SU-DHL-6 (cell line): ENCODE results near the gene NOP56.

Experiments used
- H2AFZ ChIP-seq: fragments of 200-600 bp; sonication (generic); 2 replicates; pipeline ENCODE4 v1.6.1; 2014; ENCODE audit warnings: low read depth, mild to moderate bottlenecking, moderate library complexity, mixed read lengths, antibody characterized with exemption, low read length; ENCODE audit not compliant: severe bottlenecking
- H3F3A ChIP-seq: fragments of 200-600 bp; shearing (Covaris generic); 2 replicates; pipeline ENCODE4 v1.6.0; 2016; ENCODE audit warnings: antibody characterized with exemption, mild to moderate bottlenecking; ENCODE audit not compliant: insufficient read depth
- H3K27ac ChIP-seq: fragments of 200-600 bp; sonication (generic); 2 replicates; pipeline ENCODE4 v1.5.1; 2016; ENCODE audit warnings: low read depth, mild to moderate bottlenecking, low read length, moderate library complexity, mixed read lengths
- H3K27me3 ChIP-seq: fragments of 200-600 bp; sonication (generic), shearing (Covaris generic); 2 replicates; pipeline ENCODE4 v1.6.0; 2014; ENCODE audit warnings: mild to moderate bottlenecking, low read length
- H3K36me3 ChIP-seq: fragments of 200-600 bp; sonication (generic); 2 replicates; pipeline ENCODE4 v1.6.1; 2014; ENCODE audit warnings: mild to moderate bottlenecking, low read length, mixed read lengths
- H3K4me2 ChIP-seq: fragments of 300-600, 200-600 bp; shearing (Covaris generic), sonication (generic); 2 replicates; pipeline ENCODE4 v1.6.0; 2014; ENCODE audit warnings: low read length, low read depth, mild to moderate bottlenecking; ENCODE audit not compliant: poor library complexity, severe bottlenecking
- H3K4me3 ChIP-seq: fragments of 200-600 bp; sonication (generic); 2 replicates; pipeline ENCODE4 v1.5.1; 2014; ENCODE audit warnings: antibody characterized with exemption, low read length, mild to moderate bottlenecking, mixed read lengths; ENCODE audit not compliant: insufficient read depth, poor library complexity, severe bottlenecking
- H3K79me2 ChIP-seq: fragments of 200-600 bp; sonication (generic); 2 replicates; pipeline ENCODE4 v1.6.1; 2014; ENCODE audit warnings: mild to moderate bottlenecking, low read length, moderate library complexity; ENCODE audit not compliant: insufficient read depth
- H3K9ac ChIP-seq: fragments of 200-600 bp; sonication (generic); 2 replicates; pipeline ENCODE4 v1.7.0; 2014; ENCODE audit warnings: mild to moderate bottlenecking, low read length
- H3K9me2 ChIP-seq: fragments of 200-600 bp; sonication (generic); replicated peaks from 2 replicates; pipeline ENCODE4 v1.6.1; 2014; ENCODE audit warnings: low read length; ENCODE audit not compliant: insufficient read depth
- H3K9me3 ChIP-seq: fragments of 200-600 bp; sonication (generic); 2 replicates; pipeline ENCODE4 v1.6.1; 2014; ENCODE audit warnings: low read length, mixed read lengths; ENCODE audit not compliant: insufficient read depth
- H4K20me1 ChIP-seq: fragments of 200-600 bp; sonication (generic); 2 replicates; pipeline ENCODE4 v1.6.1; 2014; ENCODE audit warnings: low read depth, mild to moderate bottlenecking, antibody characterized with exemption, low read length, moderate library complexity, mixed read lengths
- CTCF ChIP-seq: fragments of 200-600 bp; sonication (generic); IDR thresholded peaks from one replicate; pipeline ENCODE4 v1.5.1; 2017; ENCODE audit warnings: antibody characterized with exemption, mild to moderate bottlenecking, low read length, moderate library complexity; ENCODE audit not compliant: insufficient read depth, poor library complexity, severe bottlenecking
- EZH2phosphoT487 ChIP-seq: fragments of 200-600 bp; sonication (generic), shearing (Covaris generic); conservative IDR thresholded peaks from 2 replicates; pipeline ENCODE4 v1.6.1; 2018; ENCODE audit warnings: mild to moderate bottlenecking, antibody characterized with exemption, low read length, moderate library complexity, mixed read lengths

Gene NOP56

GRCh38 chr20:2687514-2687913, 35.1 kb downstream of the NOP56 start:
- Histone ChIP-seq H4K20me1 (no peaks in the 10 kb centered on the region), H3K79me2 (no peaks in the 10 kb centered on the region), H3K9me3 (no peaks in the 10 kb centered on the region), H3K4me3 (no peak overlapping the region), H2AFZ (peak overlapping the region; percentile 5), H3K36me3 (no peaks in the 10 kb centered on the region), H3K9ac (no peak overlapping the region), H3F3A (no peaks in the 10 kb centered on the region), H3K27ac (no peak overlapping the region), H3K9me2 (no peaks in the 10 kb centered on the region), H3K4me2 (peak overlapping the region; percentile 12), H3K27me3 (no peaks in the 10 kb centered on the region)
- TF ChIP-seq EZH2phosphoT487: no peak
- no peak for TF ChIP-seq CTCF

DNA sequence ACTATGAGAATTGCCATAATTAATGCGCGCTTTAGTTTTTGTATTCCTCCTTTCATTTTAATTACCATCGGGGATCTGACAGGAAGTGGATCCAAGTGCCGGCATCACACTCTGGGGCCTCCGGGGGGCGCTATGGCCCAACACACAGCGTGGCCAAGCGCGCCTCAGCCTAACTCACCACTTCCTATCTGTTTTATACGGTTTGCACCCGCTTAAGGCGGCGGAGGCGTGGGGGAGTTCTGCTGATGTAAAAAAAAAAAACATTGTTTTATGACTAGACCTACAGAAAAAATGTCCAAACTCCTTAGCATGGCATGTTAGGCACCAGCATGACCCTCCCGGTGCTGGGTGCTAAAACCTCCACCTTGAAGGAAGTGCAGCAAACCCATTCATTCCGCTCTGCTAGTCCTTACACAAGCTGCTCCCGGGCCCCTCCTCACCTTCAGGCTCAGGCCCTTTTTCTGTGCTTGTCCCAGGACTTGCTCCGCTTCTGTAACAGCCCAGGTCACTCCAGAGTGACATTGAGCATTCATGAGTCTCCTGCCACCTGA, 35.7 kb downstream of the NOP56 start:
- no peaks in the 10 kb centered on the region for H3K9me2 ChIP-seq
- H3K4me2 ChIP-seq: peak overlapping the region; percentile 12
- H2AFZ ChIP-seq: peak overlapping the region; percentile 5

DNA sequence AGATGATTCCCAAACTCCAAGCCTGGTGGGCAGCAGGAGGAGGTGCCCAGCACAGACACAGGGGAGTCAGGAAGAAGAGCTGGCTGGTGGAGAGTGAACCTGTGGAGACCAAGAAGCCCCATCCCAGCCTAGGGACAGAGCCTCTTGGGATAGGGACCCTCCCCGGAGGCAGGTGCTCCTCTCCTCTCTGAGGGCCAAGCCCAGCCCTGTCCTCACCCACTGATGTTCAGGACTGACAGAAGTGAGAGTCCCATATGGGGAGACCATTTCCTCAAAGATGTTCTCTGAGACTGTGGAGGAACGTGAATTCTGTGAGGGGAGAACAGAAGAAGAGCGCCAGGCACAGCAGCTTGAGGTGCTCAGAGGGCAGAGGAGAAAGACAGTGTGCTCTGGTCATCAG, 37.8 kb downstream of the NOP56 start:
- H3K4me3 ChIP-seq: no peak overlapping the region
- H3K27ac ChIP-seq: no peak overlapping the region
- H4K20me1 ChIP-seq: no peaks in the 10 kb centered on the region
- no peaks in the 10 kb centered on the region for H3K36me3 ChIP-seq
- no peaks in the 10 kb centered on the region for H3F3A ChIP-seq
- H3K9ac ChIP-seq: no peak overlapping the region
- no peak overlapping the region for H2AFZ ChIP-seq
- no peaks in the 10 kb centered on the region for H3K79me2 ChIP-seq
- no peaks in the 10 kb centered on the region for H3K9me2 ChIP-seq
- no peak for TF ChIP-seq CTCF
- no peak for TF ChIP-seq EZH2phosphoT487
- no peaks in the 10 kb centered on the region for H3K27me3 ChIP-seq
- H3K9me3 ChIP-seq: no peaks in the 10 kb centered on the region
- no peak overlapping the region for H3K4me2 ChIP-seq

More for the DNA sequence above, 35.7 kb downstream of the NOP56 start:
- Histone ChIP-seq H3F3A (no peaks in the 10 kb centered on the region), H3K79me2 (no peaks in the 10 kb centered on the region), H4K20me1 (no peaks in the 10 kb centered on the region), H3K4me3 (no peak overlapping the region), H3K9ac (no peak overlapping the region), H3K27me3 (no peaks in the 10 kb centered on the region), H3K27ac (no peak overlapping the region), H3K9me3 (no peaks in the 10 kb centered on the region), H3K36me3 (no peaks in the 10 kb centered on the region)
- TF ChIP-seq EZH2phosphoT487 (no peak), CTCF (peak; percentile 92)
